NCI-H446 treated with DMSO at 0.1 percent for 48 hours (cell line): ENCODE results near the gene RASA1.
A peak's percentile ranks its signal among the peaks of the same experiment; 100 is the strongest.

Experiments
- DNase-seq: peaks from one replicate; lab custom pipeline; 2025; lab: John Stamatoyannopoulos, UW

The RASA1 gene

DNA sequence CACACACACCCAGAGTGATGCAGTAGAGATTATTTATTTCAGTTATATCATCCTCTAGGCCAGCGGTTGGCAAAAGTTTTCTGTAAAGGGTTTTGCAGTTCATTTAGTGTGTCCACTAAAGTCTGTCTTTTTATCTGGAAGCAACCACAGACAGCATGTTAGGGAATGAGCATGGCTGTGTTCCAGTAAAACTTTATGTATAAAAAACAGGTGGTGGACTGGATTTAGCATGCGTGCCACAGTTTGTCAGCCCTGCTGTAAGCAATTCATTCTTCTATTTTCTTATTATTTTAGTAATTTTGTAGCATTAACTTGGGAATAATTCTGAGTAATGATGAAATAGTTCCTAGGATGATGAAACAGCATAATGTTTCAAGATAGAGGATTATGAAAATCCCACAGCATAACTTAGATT lies 93.4 kb downstream of the RASA1 start:
- DNase-seq: no peak

GRCh38 chr5:87361536-87362213 lies 94.0 kb downstream of the RASA1 start:
- DNase-seq: no peak

GRCh38 chr5:87367243-87367642 lies 99.6 kb downstream of the RASA1 start:
- DNase-seq: no peak

GRCh38 chr5:87368601-87369000 lies 100.9 kb downstream of the RASA1 start:
- DNase-seq: no peak

DNA sequence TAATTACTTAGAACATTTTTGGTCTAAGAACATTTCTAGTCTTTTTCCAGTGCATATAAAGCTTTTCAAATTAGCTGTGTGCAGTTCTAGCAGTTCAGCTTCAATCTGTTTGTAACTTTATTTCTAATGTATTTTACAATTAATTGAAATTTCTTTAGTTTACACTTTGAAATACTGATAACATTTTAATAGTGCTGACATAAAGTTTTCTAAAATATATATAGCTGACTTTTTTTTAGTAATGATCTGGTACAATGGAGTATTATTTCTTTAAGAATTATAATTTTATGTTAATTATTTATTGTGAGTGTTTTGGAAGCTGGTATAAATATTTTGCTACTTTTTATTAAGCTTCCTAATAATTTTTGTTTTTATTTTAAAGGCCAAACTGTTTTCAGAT lies 101.7 kb downstream of the RASA1 start:
- no peak for DNase-seq

DNA sequence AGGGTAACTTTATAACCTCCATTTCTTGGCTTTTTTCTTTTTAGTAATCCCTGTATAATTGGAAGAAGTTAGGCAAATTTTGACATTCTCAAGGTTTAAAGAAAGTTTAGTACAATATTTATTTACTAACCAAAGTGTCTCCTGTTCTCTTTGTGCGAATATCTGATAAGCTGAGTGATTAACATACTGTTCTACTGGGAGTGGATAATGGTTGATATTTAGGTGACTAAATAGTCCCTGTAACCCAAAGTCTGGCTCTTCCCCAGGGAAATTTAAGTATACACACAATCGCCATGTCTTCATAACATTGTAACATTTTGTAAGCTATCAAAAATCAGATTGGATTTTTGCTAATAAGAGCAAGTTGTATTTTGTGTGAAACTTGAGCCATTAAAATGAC lies 105.0 kb downstream of the RASA1 start:
- no peak for DNase-seq

GRCh38 chr5:87382224-87382623 lies 114.5 kb downstream of the RASA1 start:
- no peak for DNase-seq

DNA sequence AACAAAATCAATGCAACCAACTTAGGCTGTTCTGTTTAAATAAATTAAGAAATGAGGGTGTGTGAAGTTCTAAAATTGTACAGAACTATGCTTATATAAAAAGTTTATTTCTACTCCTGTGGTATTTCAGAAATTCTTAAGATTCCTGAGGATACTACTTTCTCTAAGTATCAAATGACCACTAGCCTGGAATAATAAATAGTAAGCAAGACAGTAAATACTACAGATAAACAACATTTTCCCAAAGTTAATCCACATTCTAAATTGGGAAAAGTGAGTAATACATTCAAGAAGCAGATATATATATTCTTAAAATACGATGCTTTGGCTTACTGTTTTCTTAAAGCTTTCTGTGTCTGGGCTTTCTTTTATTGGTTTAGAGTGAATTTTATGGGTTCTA lies 115.5 kb downstream of the RASA1 start:
- no peak for DNase-seq

DNA sequence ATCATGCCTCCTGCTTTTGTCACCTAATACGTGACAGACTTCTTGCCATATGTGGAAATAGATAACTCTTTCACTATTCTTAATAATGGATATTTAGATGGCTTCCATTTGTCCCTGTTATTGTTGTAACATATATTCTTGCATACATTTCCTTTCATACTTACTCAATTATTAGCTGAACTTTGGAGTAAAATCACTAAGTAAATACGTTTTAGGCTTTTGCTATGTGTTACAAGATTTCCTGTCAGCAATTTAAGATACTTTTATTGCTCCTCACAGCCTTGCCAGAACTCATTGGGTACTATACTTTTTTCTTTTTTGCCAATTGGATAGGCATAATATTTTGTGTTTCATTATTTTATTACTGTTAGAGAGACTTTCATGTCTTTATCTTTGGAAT lies 118.1 kb downstream of the RASA1 start:
- no peak for DNase-seq

- DNase-seq: no peak
Measured at GRCh38 chr5:87388129-87388528, 120.4 kb downstream of the RASA1 start.

GRCh38 chr5:87389296-87390034 lies 121.8 kb downstream of the RASA1 start:
- no peak for DNase-seq

GRCh38 chr5:87390075-87390474 lies 122.4 kb downstream of the RASA1 start:
- DNase-seq: no peak

GRCh38 chr5:87390576-87391199 lies 123.0 kb downstream of the RASA1 start:
- no peak for DNase-seq

- DNase-seq: no peak
Measured at GRCh38 chr5:87392170-87392569, 124.5 kb downstream of the RASA1 start.

GRCh38 chr5:87392801-87393200 lies 125.1 kb downstream of the RASA1 start:
- no peak for DNase-seq

DNA sequence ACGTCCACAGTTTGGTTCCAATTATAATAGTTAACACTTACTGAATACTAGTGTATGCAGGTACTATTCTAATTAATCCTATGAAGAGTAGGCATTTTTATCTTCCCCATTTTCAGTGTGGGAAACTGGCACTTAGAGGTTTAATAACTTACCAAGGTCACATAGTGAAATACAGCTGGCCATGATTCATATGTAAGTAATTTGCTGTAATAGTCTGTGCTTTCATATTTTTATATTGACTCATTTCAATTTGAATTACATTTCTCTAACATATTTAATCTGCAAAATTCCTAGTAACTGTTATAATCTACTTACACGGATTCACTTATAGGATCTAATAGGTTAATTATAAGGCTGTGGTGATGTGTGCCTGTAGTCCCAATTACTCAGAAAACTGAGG lies 125.6 kb downstream of the RASA1 start:
- DNase-seq: no peak

DNA sequence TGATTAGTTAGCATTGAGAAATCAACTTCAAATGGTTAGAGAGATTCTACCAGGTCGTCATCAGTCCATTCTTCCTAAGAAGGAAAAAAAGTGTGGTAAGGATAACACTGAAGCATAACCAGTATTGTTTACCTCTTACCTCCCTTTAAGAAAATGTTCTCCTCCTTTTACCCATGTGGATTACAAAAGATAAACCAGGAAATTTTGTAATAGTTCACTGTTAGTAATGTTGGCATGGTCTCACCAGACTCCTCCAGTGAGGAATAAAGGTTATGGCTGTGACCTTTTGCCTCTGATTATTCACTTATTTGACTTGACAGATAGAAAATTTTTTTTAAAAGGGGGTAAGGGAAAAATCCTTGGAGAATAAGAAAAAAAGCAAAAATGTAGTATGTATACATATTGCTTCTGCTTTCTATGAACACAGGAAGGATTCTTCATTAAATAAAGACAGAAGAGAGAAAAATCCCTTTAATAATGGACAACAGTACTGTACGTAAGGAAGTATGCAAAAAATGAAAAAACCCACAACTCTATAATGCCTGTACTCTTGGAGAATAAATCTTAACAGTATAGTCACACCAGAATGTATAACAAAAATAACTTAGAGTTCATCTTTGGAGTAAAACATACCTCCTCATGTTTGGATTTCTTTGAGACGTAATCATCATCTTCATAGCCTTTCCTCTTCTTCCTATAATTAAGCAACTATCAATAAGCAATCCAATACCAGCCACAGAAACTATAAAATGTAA lies 126.9 kb downstream of the RASA1 start:
- no peak for DNase-seq

DNA sequence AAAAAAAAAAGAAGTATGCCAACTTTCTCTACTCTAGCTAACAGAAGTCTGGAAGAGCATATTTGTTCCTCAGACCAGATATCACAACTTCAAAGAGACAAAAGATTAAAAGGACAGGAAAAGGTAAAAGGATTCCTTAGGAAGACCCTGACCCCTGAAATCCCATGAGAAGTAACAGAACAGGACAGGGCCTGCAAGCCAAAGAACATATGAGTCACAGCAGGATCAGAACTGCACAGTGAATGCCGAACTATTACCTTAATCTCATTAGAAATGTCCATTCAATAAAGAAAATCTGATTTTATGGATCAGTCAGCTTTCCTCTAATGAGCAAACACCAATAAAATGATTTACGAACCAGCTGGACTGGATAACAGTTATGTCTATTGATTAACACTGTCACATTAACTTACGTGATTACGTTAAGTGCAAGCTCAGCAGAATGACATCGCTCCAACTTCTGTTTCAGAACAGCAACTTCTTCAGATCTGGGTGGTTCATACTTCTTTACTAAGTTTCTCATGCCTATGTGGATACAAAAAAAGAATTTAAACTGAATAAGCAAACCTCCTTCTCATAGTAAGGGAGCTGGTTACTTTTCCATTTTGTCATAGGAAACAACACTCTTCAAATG lies 131.4 kb downstream of the RASA1 start:
- no peak for DNase-seq

- DNase-seq: no peak
Measured at GRCh38 chr5:87399720-87400119, 132.0 kb downstream of the RASA1 start.

DNA sequence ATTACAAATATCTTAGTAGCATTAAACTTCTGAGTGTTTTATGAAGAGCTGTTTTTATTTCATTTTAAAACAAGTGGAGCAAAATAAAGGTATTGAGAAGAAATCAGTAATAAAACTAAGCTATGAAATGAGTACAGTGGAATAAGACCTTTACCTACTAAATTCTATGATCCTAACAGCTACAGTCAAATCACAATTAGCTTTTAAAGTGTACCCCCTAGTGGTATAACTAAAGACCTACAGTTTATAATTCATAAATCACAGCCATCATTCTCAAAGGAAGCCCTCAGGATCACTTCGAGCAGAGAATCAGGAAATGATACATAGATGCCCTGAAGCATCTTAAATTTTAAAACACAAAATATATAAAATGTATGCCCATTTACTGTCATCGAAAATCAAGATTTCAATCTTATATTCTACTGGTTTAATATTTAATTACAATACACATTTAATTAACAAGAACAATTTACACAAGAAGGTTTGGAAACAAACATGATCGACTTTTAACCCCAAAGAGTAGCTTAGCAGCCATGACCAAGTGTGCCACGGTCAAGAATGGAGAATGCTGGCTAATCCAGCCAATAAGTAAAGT lies 132.7 kb downstream of the RASA1 start:
- DNase-seq: peak; percentile 15

DNA sequence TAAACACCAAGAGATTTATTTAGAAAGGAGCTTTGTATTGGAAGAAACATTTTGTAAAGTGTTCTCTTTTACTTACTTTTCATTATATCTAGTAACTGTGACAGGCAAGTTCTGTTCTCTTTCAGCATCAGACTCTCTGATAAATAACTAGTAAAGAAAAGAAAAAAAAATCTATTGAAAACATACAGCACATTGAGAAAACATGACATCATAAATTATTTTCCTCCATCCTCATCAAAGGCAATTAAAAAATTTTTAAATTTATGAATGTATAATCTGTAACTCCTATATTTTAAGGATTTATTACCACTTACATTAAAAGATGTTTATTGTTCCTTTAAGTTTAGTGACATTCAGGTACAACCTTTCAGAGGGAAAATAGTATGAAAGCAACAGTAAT lies 133.9 kb downstream of the RASA1 start:
- no peak for DNase-seq

GRCh38 chr5:87403409-87403808 lies 135.7 kb downstream of the RASA1 start:
- no peak for DNase-seq
